Osteocyte (in vitro differentiated cells): ENCODE measurements around the gene SLFN13. TPM values are rescaled to one million over a fixed set of nuclear protein-coding genes. Genes with fewer than 3 reads are reported as not detected.
"Not testable (repeated sequence)": the region's sequence is repeated elsewhere in the genome, so short reads cannot be mapped to it uniquely, and the experiment has no call there.

Experiments used
- DNase-seq: peaks from one replicate; pipeline ENCODE4 v3.0.0; 2021; ENCODE audit warnings: mixed read lengths; ENCODE audit not compliant: unreplicated experiment; ENCODE audit errors: extremely low spot score
- H3K27ac Mint-ChIP-seq: one replicate; pipeline ENCODE4 v1.8.0; 2021; ENCODE audit warnings: mild to moderate bottlenecking, mixed read lengths; ENCODE audit not compliant: unreplicated experiment
- H3K27me3 Mint-ChIP-seq: one replicate; pipeline ENCODE4 v1.8.0; 2021; ENCODE audit warnings: mixed read lengths; ENCODE audit not compliant: unreplicated experiment
- H3K36me3 Mint-ChIP-seq: one replicate; pipeline ENCODE4 v1.8.0; 2021; ENCODE audit warnings: mixed read lengths; ENCODE audit not compliant: unreplicated experiment
- H3K4me1 Mint-ChIP-seq: one replicate; pipeline ENCODE4 v1.8.0; 2021; ENCODE audit warnings: mixed read lengths; ENCODE audit not compliant: unreplicated experiment
- H3K4me3 Mint-ChIP-seq: one replicate; pipeline ENCODE4 v1.8.0; 2021; ENCODE audit warnings: mild to moderate bottlenecking, moderate library complexity, mixed read lengths; ENCODE audit not compliant: unreplicated experiment
- H3K9me3 Mint-ChIP-seq: one replicate; pipeline ENCODE4 v1.8.0; 2021; ENCODE audit warnings: mixed read lengths; ENCODE audit not compliant: unreplicated experiment
- total RNA-seq: library from RNA; stranded (reverse); gene quantifications from 2 replicates; pipeline ENCODE4 v1.2.1, GENCODE V29; 2021
- TF ChIP-seq, protein P1 (sequence below): fragments of 200-600 bp; sonication (generic); IDR thresholded peaks from 2 replicates; pipeline ENCODE4 v1.5.0; 2021; ENCODE audit warnings: antibody characterized with exemption, mild to moderate bottlenecking, moderate library complexity

SLFN13 gene
- total RNA-seq, 1 donor from 2014 or later = 9.0 TPM

- TF ChIP-seq, protein P1, sequence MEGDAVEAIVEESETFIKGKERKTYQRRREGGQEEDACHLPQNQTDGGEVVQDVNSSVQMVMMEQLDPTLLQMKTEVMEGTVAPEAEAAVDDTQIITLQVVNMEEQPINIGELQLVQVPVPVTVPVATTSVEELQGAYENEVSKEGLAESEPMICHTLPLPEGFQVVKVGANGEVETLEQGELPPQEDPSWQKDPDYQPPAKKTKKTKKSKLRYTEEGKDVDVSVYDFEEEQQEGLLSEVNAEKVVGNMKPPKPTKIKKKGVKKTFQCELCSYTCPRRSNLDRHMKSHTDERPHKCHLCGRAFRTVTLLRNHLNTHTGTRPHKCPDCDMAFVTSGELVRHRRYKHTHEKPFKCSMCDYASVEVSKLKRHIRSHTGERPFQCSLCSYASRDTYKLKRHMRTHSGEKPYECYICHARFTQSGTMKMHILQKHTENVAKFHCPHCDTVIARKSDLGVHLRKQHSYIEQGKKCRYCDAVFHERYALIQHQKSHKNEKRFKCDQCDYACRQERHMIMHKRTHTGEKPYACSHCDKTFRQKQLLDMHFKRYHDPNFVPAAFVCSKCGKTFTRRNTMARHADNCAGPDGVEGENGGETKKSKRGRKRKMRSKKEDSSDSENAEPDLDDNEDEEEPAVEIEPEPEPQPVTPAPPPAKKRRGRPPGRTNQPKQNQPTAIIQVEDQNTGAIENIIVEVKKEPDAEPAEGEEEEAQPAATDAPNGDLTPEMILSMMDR = no peak
- Mint-ChIP-seq H3K36me3 (peaks cover 16% of the 10 kb centered on the region), H3K4me1 (peaks cover 51% of the 10 kb centered on the region), H3K9me3 (no peaks in the 10 kb centered on the region), H3K27ac (peak within 1 kb of the TSS; percentile 98), H3K27me3 (no peaks in the 10 kb centered on the region), H3K4me3 (peak within 1 kb of the TSS; percentile 89)
- no peak for DNase-seq
Observed at GRCh38 chr17:35432176-35433074, 16.1 kb downstream of the SLFN13 start, which contains the start of gene SLFN12. Gene SLFN12, minus strand, starts transcription at chr17:35432500. Its CDS starts 9,472 bp downstream, at chr17:35423028.

DNA sequence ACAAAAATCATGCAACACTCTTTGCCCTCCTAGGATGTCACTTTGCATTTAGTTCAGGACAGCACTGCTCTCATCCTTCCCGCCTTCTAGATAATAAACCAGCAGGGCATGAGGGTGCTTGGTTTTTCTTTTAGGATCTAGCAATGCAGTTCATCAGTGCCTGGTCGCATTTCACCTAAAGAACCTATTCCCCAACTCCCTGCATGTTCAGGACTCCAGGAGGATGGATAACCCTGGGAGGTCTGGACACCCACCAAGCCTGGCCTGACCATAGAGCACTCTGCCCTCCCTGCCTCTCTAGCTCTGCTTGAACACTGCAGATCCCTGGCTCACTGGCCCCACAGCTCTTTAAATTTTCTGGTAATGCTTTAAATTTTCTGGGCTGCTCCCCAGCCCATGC, 18.9 kb downstream of the SLFN13 start:
- TF ChIP-seq, protein P1 = no peak
- H3K4me3 Mint-ChIP-seq = no peak overlapping the region
- H3K9me3 Mint-ChIP-seq = no peaks in the 10 kb centered on the region
- no peaks in the 10 kb centered on the region for H3K27me3 Mint-ChIP-seq
- peaks cover 21% of the 10 kb centered on the region for H3K36me3 Mint-ChIP-seq
- peaks cover 49% of the 10 kb centered on the region for H3K4me1 Mint-ChIP-seq
- no peak for DNase-seq
- H3K27ac Mint-ChIP-seq = peak overlapping the region; percentile 41

- peaks cover 21% of the 10 kb centered on the region for H3K36me3 Mint-ChIP-seq
- DNase-seq = no peak
- no peak overlapping the region for H3K27ac Mint-ChIP-seq
- TF ChIP-seq, protein P1 = no peak
- H3K4me3 Mint-ChIP-seq = no peak overlapping the region
- peaks cover 39% of the 10 kb centered on the region for H3K4me1 Mint-ChIP-seq
- no peaks in the 10 kb centered on the region for H3K27me3 Mint-ChIP-seq
- no peaks in the 10 kb centered on the region for H3K9me3 Mint-ChIP-seq
Observed at GRCh38 chr17:35428229-35428628, 20.3 kb downstream of the SLFN13 start.

DNA sequence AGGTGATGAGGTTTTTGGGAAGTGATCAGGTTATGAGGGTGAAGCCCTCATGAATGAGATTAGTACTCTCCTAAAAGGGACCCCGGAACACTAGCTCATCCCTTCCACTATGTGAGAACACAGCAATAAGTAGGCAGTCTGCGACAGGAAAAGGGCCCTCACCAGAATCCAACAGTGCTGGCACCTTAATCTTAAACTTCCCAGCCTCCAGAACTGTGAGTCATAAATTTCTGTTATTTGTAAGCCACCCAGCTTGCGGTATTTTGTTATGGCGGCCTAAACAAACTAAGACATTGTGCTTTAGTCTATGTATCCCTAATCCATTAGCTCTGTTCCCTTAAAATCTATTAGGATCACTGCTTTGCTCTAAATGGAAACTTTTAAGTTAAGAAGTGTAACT, 24.8 kb downstream of the SLFN13 start:
- H3K4me1 Mint-ChIP-seq = peaks cover 3% of the 10 kb centered on the region
- no peaks in the 10 kb centered on the region for H3K9me3 Mint-ChIP-seq
- no peaks in the 10 kb centered on the region for H3K27me3 Mint-ChIP-seq
- H3K27ac Mint-ChIP-seq = no peak overlapping the region
- peaks cover 38% of the 10 kb centered on the region for H3K36me3 Mint-ChIP-seq
- H3K4me3 Mint-ChIP-seq = no peak overlapping the region
- no peak for DNase-seq
- TF ChIP-seq, protein P1 = no peak

GRCh38 chr17:35421069-35421468, 27.5 kb downstream of the SLFN13 start:
- H3K4me3 Mint-ChIP-seq, H3K27ac Mint-ChIP-seq, DNase-seq, H3K4me1 Mint-ChIP-seq, H3K27me3 Mint-ChIP-seq, H3K9me3 Mint-ChIP-seq: not testable (repeated sequence)
- peaks cover 31% of the 10 kb centered on the region for H3K36me3 Mint-ChIP-seq
